Sigmoid colon (tissue), 7 donors: ENCODE measurements around the gene SRPK3. TPM values are rescaled to one million over a fixed set of nuclear protein-coding genes. Genes with fewer than 3 reads are reported as not detected.
"Not testable (repeated sequence)": the region's sequence is repeated elsewhere in the genome, so short reads cannot be mapped to it uniquely, and the experiment has no call there.

Experiments used
- DNase-seq: peaks from one replicate; pipeline ENCODE4 v3.0.0-alpha.2; 2019
- H3K27ac ChIP-seq, 4 donors: fragments of 200-600 bp; sonication (generic); one replicate each; pipeline ENCODE4 v1.5.1; 2016 to 2019; ENCODE audit warnings: mild to moderate bottlenecking in 1 of 4
- H3K27me3 ChIP-seq, 3 donors: fragments of 200-600 bp; sonication (generic); one replicate each; pipeline ENCODE4 v1.5.1; 2019; ENCODE audit warnings: mild to moderate bottlenecking in 1 of 3
- H3K36me3 ChIP-seq, 4 donors: fragments of 200-600 bp; sonication (generic); one replicate each; pipeline ENCODE4 v1.5.1; 2016 to 2019
- H3K4me1 ChIP-seq, 4 donors: fragments of 200-600 bp; sonication (generic); one replicate each; pipeline ENCODE4 v1.5.1; 2017 to 2019
- H3K4me3 ChIP-seq, 4 donors: fragments of 200-600 bp; sonication (generic); one replicate each; pipeline ENCODE4 v1.5.1; 2017 to 2019; ENCODE audit warnings: mild to moderate bottlenecking in 2 of 4, moderate library complexity in 1 of 4
- H3K9me3 ChIP-seq, 4 donors: fragments of 200-600 bp in 3 of 4; sonication (generic) in 3 of 4; one replicate each; pipeline versions ENCODE4 v1.5.1 to v1.6.1; 2013 to 2019
- CTCF ChIP-seq, 4 experiments: fragments of 450-650 bp in 3 of 4; fragments of 200-600 bp in 1 of 4; IDR thresholded peaks; one replicate each; pipeline ENCODE4 v1.5.1; 2016 to 2019; ENCODE audit warnings: antibody characterized with exemption in 4 of 4, mild to moderate bottlenecking in 3 of 4, moderate library complexity in 2 of 4
- EP300 ChIP-seq, 4 donors: sonication (generic); formaldehyde crosslinking; IDR thresholded peaks; one replicate each; pipeline ENCODE4 v1.6.1; 2017; ENCODE audit warnings: antibody characterized with exemption in 4 of 4
- POLR2A ChIP-seq, 2 donors: fragments of 450-650 bp; IDR thresholded peaks; one replicate each; pipeline ENCODE4 v1.6.1; 2016; ENCODE audit warnings: antibody characterized with exemption in 2 of 2, mild to moderate bottlenecking in 2 of 2, moderate library complexity in 2 of 2
- POLR2AphosphoS5 ChIP-seq, 4 donors: sonication (generic); formaldehyde crosslinking; IDR thresholded peaks; one replicate each; pipeline ENCODE4 v1.6.1; 2017; ENCODE audit warnings: antibody characterized with exemption in 4 of 4
- WGBS, 2 donors: extraction: QIAGEN DNeasy Blood & Tissue Kit; methylation state at CpG; one replicate each; pipeline ENCODE4 v1.1.7; 2013; 5-methylcytosine and 5-hydroxymethylcytosine counted together
- intact Hi-C: fragments of 100-400 bp; cut with DNase I; formaldehyde crosslinking; loops from one replicate; pipeline ENCODE4 v1.15.1; 2023
- polyA plus RNA-seq, 3 donors: library from polyadenylated mRNA; stranded (reverse); fragments of 200-250 nt; gene quantifications; one replicate each; pipeline ENCODE4 v1.2.3, GENCODE V29; 2013
- total RNA-seq, 4 donors: library from RNA; depleted of rRNA; stranded (reverse); fragments of >200 nt; gene quantifications; one replicate each; pipeline ENCODE4 v1.1.0, GENCODE V29; 2016
- donor health status: healthy with polysubstance abuse.
- donor health status: Bipolar disorder and iron deficiency.
- donor health status: healthy.

The SRPK3 gene
- total and polyA plus RNA-seq, 7 donors, result 0.31 to 13.0 (median 4.6) TPM; not detected in 2

- 78 to 89% methylated on average over 14 of the region's 14 CpGs for WGBS, 2 donors
- intact Hi-C loops, result no loop called here
These were observed 39.4 kb upstream of the SRPK3 start for GRCh38 chrX:153741446-153741845.

GRCh38 chrX:153742111-153742510, 38.7 kb upstream of the SRPK3 start:
- not testable (repeated sequence) for DNase-seq, H3K9me3 ChIP-seq, H3K4me3 ChIP-seq, H3K27me3 ChIP-seq
- WGBS, 2 donors, result 98% methylated on average over 14 of the region's 14 CpGs
- Histone ChIP-seq H3K36me3 (peaks cover 0 to 11% (median under 1%) of the 10 kb centered on the region in 4 donors), H3K27ac (peak overlapping the region in 3 of 4 donors; percentile 30 to 84 (median 82)), H3K4me1 (peaks cover 0 to 16% (median 15%) of the 10 kb centered on the region in 4 donors)
- intact Hi-C loops, result loop anchor here (2.0 kb wide), 1 partner anchor 15 kb away; no protein-coding TSS in a partner anchor

More at GRCh38 chrX:153741446-153741845, 39.4 kb upstream of the SRPK3 start:
- Histone ChIP-seq H3K27me3 (no peaks in the 10 kb centered on the region), H3K4me3 (no peak overlapping the region), H3K27ac (peak overlapping the region in 1 of 4 donors; percentile 30), H3K9me3 (no peaks in the 10 kb centered on the region), H3K4me1 (peaks cover 0 to 16% (median 15%) of the 10 kb centered on the region in 4 donors), H3K36me3 (peaks cover 0 to 18% (median 4%) of the 10 kb centered on the region in 4 donors)
- TF ChIP-seq POLR2A (IDR thresholded peaks at IDR 0.05), result no peak
- no peak for TF ChIP-seq EP300 (IDR thresholded peaks at IDR 0.05)
- no peak for TF ChIP-seq CTCF (IDR thresholded peaks at IDR 0.05)
- no peak for TF ChIP-seq POLR2AphosphoS5 (IDR thresholded peaks at IDR 0.05)
- no peak for DNase-seq

GRCh38 chrX:153742796-153743467, 37.9 kb upstream of the SRPK3 start:
- H3K27me3 ChIP-seq, H3K9me3 ChIP-seq, DNase-seq, H3K4me3 ChIP-seq, H3K36me3 ChIP-seq: not testable (repeated sequence)
- Histone ChIP-seq H3K4me1 (peaks cover 0 to 16% (median 15%) of the 10 kb centered on the region in 4 donors), H3K27ac (peak overlapping the region; percentile 20 to 84 (median 82))
- WGBS, 2 donors, result 56 to 60% methylated on average over 32 of the region's 32 CpGs
- intact Hi-C loops, result loop anchor here (2.0 kb wide), 1 partner anchor 16 kb away; no protein-coding TSS in a partner anchor

- H3K27me3 ChIP-seq, H3K9me3 ChIP-seq, H3K36me3 ChIP-seq: not testable (repeated sequence)
- WGBS, 2 donors, result 10 to 50% methylated on average over 31 to 35 of the region's 35 CpGs
- Histone ChIP-seq H3K27ac (peak overlapping the region; percentile 51 to 84 (median 82)), H3K4me1 (peaks cover 0 to 16% (median 15%) of the 10 kb centered on the region in 4 donors), H3K4me3 (peak overlapping the region in 3 of 4 donors; percentile 16 to 31 (median 23))
- TF ChIP-seq POLR2A (IDR thresholded peaks at IDR 0.05) (peak in 1 of 2 donors; percentile 20), POLR2AphosphoS5 (IDR thresholded peaks at IDR 0.05) (peak in 3 of 4 donors; percentile 8 to 55 (median 50))
- DNase-seq, result peak; percentile 94
- intact Hi-C loops, result loop anchor here (2.0 kb wide), 1 partner anchor 17 kb away; no protein-coding TSS in a partner anchor
These were observed 37.2 kb upstream of the SRPK3 start for GRCh38 chrX:153743468-153744209.

GRCh38 chrX:153744210-153745066, 36.4 kb upstream of the SRPK3 start:
- Histone ChIP-seq H3K4me3 (peak overlapping the region in 3 of 4 donors; percentile 16 to 31 (median 23)), H3K27ac (peak overlapping the region; percentile 51 to 84 (median 82)), H3K4me1 (peaks cover 0 to 16% (median 15%) of the 10 kb centered on the region in 4 donors), H3K9me3 (no peaks in the 10 kb centered on the region), H3K27me3 (no peaks in the 10 kb centered on the region), H3K36me3 (peaks cover 0 to 3% (median 0%) of the 10 kb centered on the region in 4 donors)
- DNase-seq, result peak; percentile 76
- no peak for TF ChIP-seq POLR2A (IDR thresholded peaks at IDR 0.05)
- peak in 1 of 4 donors; percentile 24 for TF ChIP-seq POLR2AphosphoS5 (IDR thresholded peaks at IDR 0.05)
- TF ChIP-seq EP300 (IDR thresholded peaks at IDR 0.05), result no peak
- TF ChIP-seq CTCF (IDR thresholded peaks at IDR 0.05), result no peak
- 6 to 12% methylated on average over 38 of the region's 38 CpGs for WGBS, 2 donors
- intact Hi-C loops, result no loop called here

- intact Hi-C loops, DNase-seq, H3K36me3 ChIP-seq, H3K27me3 ChIP-seq, H3K4me3 ChIP-seq, H3K9me3 ChIP-seq: not testable (repeated sequence)
- Histone ChIP-seq H3K4me1 (peaks cover 0 to 16% (median 15%) of the 10 kb centered on the region in 4 donors), H3K27ac (peak overlapping the region in 3 of 4 donors; percentile 28 to 84 (median 82))
- WGBS, 2 donors, result 18 to 27% methylated on average over 12 of the region's 12 CpGs
These were observed 35.8 kb upstream of the SRPK3 start for GRCh38 chrX:153745067-153745433.
